SU-DHL-6 (cell line): ENCODE data around the gene SCD.

Experiments used
- H2AFZ ChIP-seq: fragments of 200-600 bp; sonication (generic); 2 replicates; pipeline ENCODE4 v1.6.1; 2014; ENCODE audit warnings: low read depth, mild to moderate bottlenecking, moderate library complexity, mixed read lengths, antibody characterized with exemption, low read length; ENCODE audit not compliant: severe bottlenecking
- H3F3A ChIP-seq: fragments of 200-600 bp; shearing (Covaris generic); 2 replicates; pipeline ENCODE4 v1.6.0; 2016; ENCODE audit warnings: antibody characterized with exemption, mild to moderate bottlenecking; ENCODE audit not compliant: insufficient read depth
- H3K27ac ChIP-seq: fragments of 200-600 bp; sonication (generic); 2 replicates; pipeline ENCODE4 v1.5.1; 2016; ENCODE audit warnings: low read depth, mild to moderate bottlenecking, low read length, moderate library complexity, mixed read lengths
- H3K27me3 ChIP-seq: fragments of 200-600 bp; sonication (generic), shearing (Covaris generic); 2 replicates; pipeline ENCODE4 v1.6.0; 2014; ENCODE audit warnings: mild to moderate bottlenecking, low read length
- H3K36me3 ChIP-seq: fragments of 200-600 bp; sonication (generic); 2 replicates; pipeline ENCODE4 v1.6.1; 2014; ENCODE audit warnings: mild to moderate bottlenecking, low read length, mixed read lengths
- H3K4me2 ChIP-seq: fragments of 300-600, 200-600 bp; shearing (Covaris generic), sonication (generic); 2 replicates; pipeline ENCODE4 v1.6.0; 2014; ENCODE audit warnings: low read length, low read depth, mild to moderate bottlenecking; ENCODE audit not compliant: poor library complexity, severe bottlenecking
- H3K4me3 ChIP-seq: fragments of 200-600 bp; sonication (generic); 2 replicates; pipeline ENCODE4 v1.5.1; 2014; ENCODE audit warnings: antibody characterized with exemption, low read length, mild to moderate bottlenecking, mixed read lengths; ENCODE audit not compliant: insufficient read depth, poor library complexity, severe bottlenecking
- H3K79me2 ChIP-seq: fragments of 200-600 bp; sonication (generic); 2 replicates; pipeline ENCODE4 v1.6.1; 2014; ENCODE audit warnings: mild to moderate bottlenecking, low read length, moderate library complexity; ENCODE audit not compliant: insufficient read depth
- H3K9ac ChIP-seq: fragments of 200-600 bp; sonication (generic); 2 replicates; pipeline ENCODE4 v1.7.0; 2014; ENCODE audit warnings: mild to moderate bottlenecking, low read length
- H3K9me2 ChIP-seq: fragments of 200-600 bp; sonication (generic); replicated peaks from 2 replicates; pipeline ENCODE4 v1.6.1; 2014; ENCODE audit warnings: low read length; ENCODE audit not compliant: insufficient read depth
- H3K9me3 ChIP-seq: fragments of 200-600 bp; sonication (generic); 2 replicates; pipeline ENCODE4 v1.6.1; 2014; ENCODE audit warnings: low read length, mixed read lengths; ENCODE audit not compliant: insufficient read depth
- H4K20me1 ChIP-seq: fragments of 200-600 bp; sonication (generic); 2 replicates; pipeline ENCODE4 v1.6.1; 2014; ENCODE audit warnings: low read depth, mild to moderate bottlenecking, antibody characterized with exemption, low read length, moderate library complexity, mixed read lengths
- EZH2phosphoT487 ChIP-seq: fragments of 200-600 bp; sonication (generic), shearing (Covaris generic); conservative IDR thresholded peaks from 2 replicates; pipeline ENCODE4 v1.6.1; 2018; ENCODE audit warnings: mild to moderate bottlenecking, antibody characterized with exemption, low read length, moderate library complexity, mixed read lengths
- TF ChIP-seq, protein P1 (sequence below): fragments of 200-600 bp; sonication (generic); IDR thresholded peaks from one replicate; pipeline ENCODE4 v1.5.1; 2017; ENCODE audit warnings: antibody characterized with exemption, mild to moderate bottlenecking, low read length, moderate library complexity; ENCODE audit not compliant: insufficient read depth, poor library complexity, severe bottlenecking

SCD gene

DNA sequence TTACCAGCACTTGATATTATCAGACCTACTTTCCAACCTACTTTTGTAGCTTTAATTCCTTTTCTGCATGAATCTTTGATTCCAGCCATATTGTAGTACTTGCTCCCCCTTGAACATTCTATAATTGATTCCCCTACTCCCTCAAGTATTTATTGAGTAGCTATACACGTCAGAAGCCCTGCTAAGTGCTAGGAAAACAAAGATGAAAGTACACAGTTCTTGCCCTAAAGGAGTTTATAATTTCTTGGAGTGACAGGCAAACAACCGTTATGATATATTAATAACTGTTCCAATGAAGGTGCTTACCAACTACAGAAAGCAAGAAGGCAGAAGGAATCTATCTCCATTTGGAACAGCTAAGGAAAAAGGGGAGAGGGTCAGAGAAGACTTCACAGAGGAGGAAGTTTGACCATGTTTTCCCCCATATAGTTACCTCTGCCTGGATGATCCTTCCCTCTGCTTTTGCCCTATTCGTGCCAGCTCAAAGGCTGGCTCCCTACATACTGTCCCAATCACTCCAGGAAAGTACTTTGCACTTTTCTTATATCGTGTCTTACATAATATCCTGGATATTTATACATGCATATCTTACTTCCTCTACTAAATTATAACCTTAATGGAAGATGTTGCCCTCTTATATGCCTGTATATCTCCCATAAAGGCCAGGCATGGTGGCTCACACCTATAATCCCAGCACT is 54.7 kb downstream of the SCD start:
- H3K27me3 ChIP-seq = no peaks in the 10 kb centered on the region
- no peak overlapping the region for H3K27ac ChIP-seq
- TF ChIP-seq EZH2phosphoT487 = no peak
- TF ChIP-seq, protein P1, sequence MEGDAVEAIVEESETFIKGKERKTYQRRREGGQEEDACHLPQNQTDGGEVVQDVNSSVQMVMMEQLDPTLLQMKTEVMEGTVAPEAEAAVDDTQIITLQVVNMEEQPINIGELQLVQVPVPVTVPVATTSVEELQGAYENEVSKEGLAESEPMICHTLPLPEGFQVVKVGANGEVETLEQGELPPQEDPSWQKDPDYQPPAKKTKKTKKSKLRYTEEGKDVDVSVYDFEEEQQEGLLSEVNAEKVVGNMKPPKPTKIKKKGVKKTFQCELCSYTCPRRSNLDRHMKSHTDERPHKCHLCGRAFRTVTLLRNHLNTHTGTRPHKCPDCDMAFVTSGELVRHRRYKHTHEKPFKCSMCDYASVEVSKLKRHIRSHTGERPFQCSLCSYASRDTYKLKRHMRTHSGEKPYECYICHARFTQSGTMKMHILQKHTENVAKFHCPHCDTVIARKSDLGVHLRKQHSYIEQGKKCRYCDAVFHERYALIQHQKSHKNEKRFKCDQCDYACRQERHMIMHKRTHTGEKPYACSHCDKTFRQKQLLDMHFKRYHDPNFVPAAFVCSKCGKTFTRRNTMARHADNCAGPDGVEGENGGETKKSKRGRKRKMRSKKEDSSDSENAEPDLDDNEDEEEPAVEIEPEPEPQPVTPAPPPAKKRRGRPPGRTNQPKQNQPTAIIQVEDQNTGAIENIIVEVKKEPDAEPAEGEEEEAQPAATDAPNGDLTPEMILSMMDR = no peak
- no peak overlapping the region for H2AFZ ChIP-seq
- H3K4me3 ChIP-seq = no peak overlapping the region
- no peaks in the 10 kb centered on the region for H3F3A ChIP-seq
- no peaks in the 10 kb centered on the region for H3K9me2 ChIP-seq
- H3K79me2 ChIP-seq = no peaks in the 10 kb centered on the region
- no peaks in the 10 kb centered on the region for H3K36me3 ChIP-seq
- no peak overlapping the region for H3K9ac ChIP-seq
- no peaks in the 10 kb centered on the region for H3K9me3 ChIP-seq
- H3K4me2 ChIP-seq = no peak overlapping the region
- H4K20me1 ChIP-seq = no peaks in the 10 kb centered on the region

DNA sequence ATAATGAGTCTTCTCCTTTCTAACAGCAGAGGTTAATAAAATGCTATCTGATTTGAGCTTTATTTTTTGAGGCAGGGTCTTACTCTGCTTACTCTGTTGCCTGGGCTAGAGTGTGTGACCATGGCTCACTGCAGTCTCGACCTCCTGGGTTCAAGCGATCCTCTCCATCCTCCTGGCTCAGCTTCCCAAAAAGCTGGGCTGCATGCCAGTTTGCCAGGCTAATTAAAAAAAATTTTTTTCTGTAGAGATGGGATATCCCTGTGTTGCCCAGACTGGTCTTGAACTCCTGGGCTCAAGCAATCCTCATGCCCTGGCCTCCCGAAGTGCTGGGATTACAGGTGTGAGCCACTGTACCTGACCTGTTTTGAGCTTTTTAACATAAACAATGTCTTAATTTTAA is 56.7 kb downstream of the SCD start:
- Histone ChIP-seq H4K20me1 (no peaks in the 10 kb centered on the region), H3K4me3 (no peak overlapping the region), H3K27me3 (no peaks in the 10 kb centered on the region), H3F3A (no peaks in the 10 kb centered on the region), H3K27ac (no peak overlapping the region), H3K9me2 (no peaks in the 10 kb centered on the region), H3K4me2 (no peak overlapping the region), H3K9ac (no peak overlapping the region), H3K9me3 (no peaks in the 10 kb centered on the region), H3K36me3 (no peaks in the 10 kb centered on the region), H2AFZ (no peak overlapping the region), H3K79me2 (no peaks in the 10 kb centered on the region)
- TF ChIP-seq, protein P1 = no peak
- no peak for TF ChIP-seq EZH2phosphoT487

DNA sequence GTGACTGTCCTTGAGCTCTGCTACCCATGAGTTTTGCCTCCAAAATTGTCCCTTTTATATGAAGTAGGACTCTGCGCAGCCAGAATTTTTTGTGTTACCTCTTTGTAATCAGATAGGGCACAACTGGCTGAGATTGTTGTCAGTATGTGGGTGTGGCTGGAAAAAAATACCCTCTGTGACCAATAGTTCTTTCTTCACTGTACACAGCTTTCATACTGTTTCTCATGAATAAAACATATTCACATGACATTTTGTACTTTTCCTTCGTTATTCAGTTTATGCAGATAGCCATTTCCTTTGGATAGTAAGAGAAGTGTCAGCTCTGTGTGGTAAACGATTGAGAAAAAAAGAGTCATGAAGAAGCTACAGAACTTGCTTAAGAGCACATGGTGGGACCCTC is 66.1 kb downstream of the SCD start:
- H3K4me2 ChIP-seq = no peak overlapping the region
- no peak overlapping the region for H2AFZ ChIP-seq
- H3F3A ChIP-seq = no peaks in the 10 kb centered on the region
- H3K9ac ChIP-seq = no peak overlapping the region
- no peaks in the 10 kb centered on the region for H4K20me1 ChIP-seq
- TF ChIP-seq EZH2phosphoT487 = no peak
- TF ChIP-seq, protein P1 = no peak
- H3K27ac ChIP-seq = no peak overlapping the region
- no peaks in the 10 kb centered on the region for H3K9me2 ChIP-seq
- no peaks in the 10 kb centered on the region for H3K36me3 ChIP-seq
- H3K9me3 ChIP-seq = no peaks in the 10 kb centered on the region
- H3K79me2 ChIP-seq = no peaks in the 10 kb centered on the region
- no peak overlapping the region for H3K4me3 ChIP-seq
- H3K27me3 ChIP-seq = no peaks in the 10 kb centered on the region
